ENCODE data around the gene ADAMTSL3. TPM values are rescaled to one million over a fixed set of nuclear protein-coding genes. Genes with fewer than 3 reads are reported as not detected.

Gene ADAMTSL3
- total RNA-seq, 1 donor from 2014 or later = 0.17 TPM

- no peak overlapping the region for H3K4me3 Mint-ChIP-seq (ENCODE audit: unreplicated experiment)
Observed at GRCh38 chr15:83855956-83856355, 202.0 kb downstream of the ADAMTSL3 start.

GRCh38 chr15:83858820-83859505, 205.0 kb downstream of the ADAMTSL3 start:
- Mint-ChIP-seq H3K4me3 (ENCODE audit: unreplicated experiment) (no peak overlapping the region), H3K4me1 (ENCODE audit: low read depth) (no peaks in the 10 kb centered on the region), H3K36me3 (ENCODE audit: low read depth) (no peaks in the 10 kb centered on the region), H3K9me3 (ENCODE audit: low read depth) (peaks cover 11% of the 10 kb centered on the region), H3K27me3 (ENCODE audit: low read depth) (no peaks in the 10 kb centered on the region), H3K27ac (ENCODE audit: unreplicated experiment) (no peak overlapping the region)
- DNase-seq (ENCODE audit: low spot score) = no peak
- no peak for TF ChIP-seq CTCF (IDR thresholded peaks at IDR 0.05)

More at GRCh38 chr15:83855956-83856355, 202.0 kb downstream of the ADAMTSL3 start:
- H3K36me3 Mint-ChIP-seq (ENCODE audit: low read depth) = no peaks in the 10 kb centered on the region
- no peak overlapping the region for H3K27ac Mint-ChIP-seq (ENCODE audit: unreplicated experiment)
- no peak for TF ChIP-seq CTCF (IDR thresholded peaks at IDR 0.05)
- DNase-seq (ENCODE audit: low spot score) = no peak
- peaks cover 4% of the 10 kb centered on the region for H3K9me3 Mint-ChIP-seq (ENCODE audit: low read depth)
- no peaks in the 10 kb centered on the region for H3K4me1 Mint-ChIP-seq (ENCODE audit: low read depth)
- H3K27me3 Mint-ChIP-seq (ENCODE audit: low read depth) = no peaks in the 10 kb centered on the region

- Mint-ChIP-seq H3K4me3 (ENCODE audit: unreplicated experiment) (no peak overlapping the region), H3K27me3 (ENCODE audit: low read depth) (no peaks in the 10 kb centered on the region), H3K27ac (ENCODE audit: unreplicated experiment) (no peak overlapping the region), H3K9me3 (ENCODE audit: low read depth) (peaks cover 9% of the 10 kb centered on the region), H3K4me1 (ENCODE audit: low read depth) (peaks cover 1% of the 10 kb centered on the region), H3K36me3 (ENCODE audit: low read depth) (no peaks in the 10 kb centered on the region)
- DNase-seq (ENCODE audit: low spot score) = no peak
- no peak for TF ChIP-seq CTCF (IDR thresholded peaks at IDR 0.05)
Observed at GRCh38 chr15:83866692-83867091, 212.8 kb downstream of the ADAMTSL3 start.

- H3K27me3 Mint-ChIP-seq (ENCODE audit: low read depth) = no peaks in the 10 kb centered on the region
- H3K4me3 Mint-ChIP-seq (ENCODE audit: unreplicated experiment) = no peak overlapping the region
- TF ChIP-seq CTCF (IDR thresholded peaks at IDR 0.05) = no peak
- H3K36me3 Mint-ChIP-seq (ENCODE audit: low read depth) = no peaks in the 10 kb centered on the region
- no peak overlapping the region for H3K27ac Mint-ChIP-seq (ENCODE audit: unreplicated experiment)
- no peak for DNase-seq (ENCODE audit: low spot score)
- peaks cover 2% of the 10 kb centered on the region for H3K9me3 Mint-ChIP-seq (ENCODE audit: low read depth)
- H3K4me1 Mint-ChIP-seq (ENCODE audit: low read depth) = peaks cover 5% of the 10 kb centered on the region
Observed at GRCh38 chr15:83869341-83869740, 215.4 kb downstream of the ADAMTSL3 start.

GRCh38 chr15:83871808-83872559, 218.1 kb downstream of the ADAMTSL3 start:
- Mint-ChIP-seq H3K4me1 (ENCODE audit: low read depth) (peaks cover 5% of the 10 kb centered on the region), H3K4me3 (ENCODE audit: unreplicated experiment) (no peak overlapping the region), H3K9me3 (ENCODE audit: low read depth) (no peaks in the 10 kb centered on the region), H3K27ac (ENCODE audit: unreplicated experiment) (no peak overlapping the region), H3K36me3 (ENCODE audit: low read depth) (no peaks in the 10 kb centered on the region), H3K27me3 (ENCODE audit: low read depth) (no peaks in the 10 kb centered on the region)
- no peak for DNase-seq (ENCODE audit: low spot score)
- TF ChIP-seq CTCF (IDR thresholded peaks at IDR 0.05) = no peak
